Mesothelial cell of epicardium (in vitro differentiated cells): ENCODE results near the gene CDT1. TPM values are rescaled to one million over a fixed set of nuclear protein-coding genes. Genes with fewer than 3 reads are reported as not detected.
"Not testable (repeated sequence)": the region's sequence is repeated elsewhere in the genome, so short reads cannot be mapped to it uniquely, and the experiment has no call there.

ENCODE experiments used
- DNase-seq, 2 experiments: peaks; one replicate each; pipeline ENCODE4 v3.0.0; 2021; ENCODE audit warnings: low spot score in 2 of 2; ENCODE audit not compliant: unreplicated experiment in 2 of 2
- H3K27ac Mint-ChIP-seq: 2 replicates; pipeline ENCODE4 v1.8.0; 2021; ENCODE audit warnings: mixed read lengths
- H3K27me3 Mint-ChIP-seq: 2 replicates; pipeline ENCODE4 v1.8.0; 2021; ENCODE audit warnings: low read depth, mixed read lengths
- H3K36me3 Mint-ChIP-seq: 2 replicates; pipeline ENCODE4 v1.8.0; 2021; ENCODE audit warnings: mixed read lengths
- H3K4me1 Mint-ChIP-seq: 2 replicates; pipeline ENCODE4 v1.8.0; 2021; ENCODE audit warnings: mixed read lengths
- H3K4me3 Mint-ChIP-seq: 2 replicates; pipeline ENCODE4 v1.8.0; 2021; ENCODE audit warnings: mild to moderate bottlenecking, moderate library complexity, mixed read lengths
- H3K9me3 Mint-ChIP-seq: 2 replicates; pipeline ENCODE4 v1.8.0; 2021; ENCODE audit warnings: mixed read lengths
- total RNA-seq: library from RNA; stranded (reverse); gene quantifications from 3 replicates; pipeline ENCODE4 v1.2.1, GENCODE V29; 2021
- TF ChIP-seq, protein P1 (sequence below): fragments of 200-600 bp; sonication (generic); IDR thresholded peaks from one replicate; pipeline ENCODE4 v1.5.0; 2021; ENCODE audit warnings: antibody characterized with exemption; ENCODE audit not compliant: unreplicated experiment

Gene CDT1
- total RNA-seq, 1 donor from 2014 or later, result 15.9 TPM

DNA sequence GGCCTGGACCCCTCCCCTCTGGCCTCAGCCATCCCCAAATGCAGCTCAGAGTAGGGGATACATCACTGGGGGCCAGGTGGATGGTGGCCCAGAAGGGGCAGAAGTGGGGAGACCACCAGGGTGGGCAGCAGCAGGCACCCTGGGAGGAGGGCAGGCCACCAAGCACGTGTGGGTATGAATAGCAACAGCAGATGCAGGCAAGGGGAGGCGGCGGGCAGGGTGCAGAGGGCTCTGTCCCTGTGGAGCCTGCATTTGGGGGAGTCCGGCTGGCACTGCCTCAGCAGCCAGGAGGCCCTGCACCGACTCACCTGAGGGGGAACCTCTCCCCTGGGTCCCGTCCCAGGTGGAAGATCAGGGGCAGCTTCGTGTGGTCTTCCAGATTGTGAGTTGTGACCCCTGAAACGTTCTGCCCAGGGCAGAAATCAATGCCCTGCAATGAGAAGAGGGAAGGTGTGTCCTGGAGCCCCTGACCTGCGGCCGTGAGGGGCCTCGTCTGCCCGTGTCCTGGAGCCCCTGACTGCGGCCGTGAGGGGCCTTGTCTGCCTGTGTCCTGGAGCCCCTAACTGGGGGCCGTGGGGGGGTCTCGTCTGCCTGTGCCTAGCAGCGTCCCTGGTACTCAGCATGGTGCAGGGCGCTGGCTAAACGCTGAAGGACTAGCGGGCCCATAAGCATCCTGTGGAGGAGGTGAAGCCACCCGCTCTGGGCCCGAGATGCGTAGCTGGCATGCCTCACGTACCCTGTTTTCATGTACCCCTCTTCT, 18.9 kb downstream of the CDT1 start:
- DNase-seq, result no peak
- H3K9me3 Mint-ChIP-seq, result no peaks in the 10 kb centered on the region
- TF ChIP-seq, protein P1, sequence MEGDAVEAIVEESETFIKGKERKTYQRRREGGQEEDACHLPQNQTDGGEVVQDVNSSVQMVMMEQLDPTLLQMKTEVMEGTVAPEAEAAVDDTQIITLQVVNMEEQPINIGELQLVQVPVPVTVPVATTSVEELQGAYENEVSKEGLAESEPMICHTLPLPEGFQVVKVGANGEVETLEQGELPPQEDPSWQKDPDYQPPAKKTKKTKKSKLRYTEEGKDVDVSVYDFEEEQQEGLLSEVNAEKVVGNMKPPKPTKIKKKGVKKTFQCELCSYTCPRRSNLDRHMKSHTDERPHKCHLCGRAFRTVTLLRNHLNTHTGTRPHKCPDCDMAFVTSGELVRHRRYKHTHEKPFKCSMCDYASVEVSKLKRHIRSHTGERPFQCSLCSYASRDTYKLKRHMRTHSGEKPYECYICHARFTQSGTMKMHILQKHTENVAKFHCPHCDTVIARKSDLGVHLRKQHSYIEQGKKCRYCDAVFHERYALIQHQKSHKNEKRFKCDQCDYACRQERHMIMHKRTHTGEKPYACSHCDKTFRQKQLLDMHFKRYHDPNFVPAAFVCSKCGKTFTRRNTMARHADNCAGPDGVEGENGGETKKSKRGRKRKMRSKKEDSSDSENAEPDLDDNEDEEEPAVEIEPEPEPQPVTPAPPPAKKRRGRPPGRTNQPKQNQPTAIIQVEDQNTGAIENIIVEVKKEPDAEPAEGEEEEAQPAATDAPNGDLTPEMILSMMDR, result no peak
- H3K36me3 Mint-ChIP-seq, result peaks cover 8% of the 10 kb centered on the region
- H3K27ac Mint-ChIP-seq, result no peak overlapping the region
- no peak overlapping the region for H3K4me3 Mint-ChIP-seq
- H3K4me1 Mint-ChIP-seq, result no peaks in the 10 kb centered on the region
- H3K27me3 Mint-ChIP-seq, result no peaks in the 10 kb centered on the region

DNA sequence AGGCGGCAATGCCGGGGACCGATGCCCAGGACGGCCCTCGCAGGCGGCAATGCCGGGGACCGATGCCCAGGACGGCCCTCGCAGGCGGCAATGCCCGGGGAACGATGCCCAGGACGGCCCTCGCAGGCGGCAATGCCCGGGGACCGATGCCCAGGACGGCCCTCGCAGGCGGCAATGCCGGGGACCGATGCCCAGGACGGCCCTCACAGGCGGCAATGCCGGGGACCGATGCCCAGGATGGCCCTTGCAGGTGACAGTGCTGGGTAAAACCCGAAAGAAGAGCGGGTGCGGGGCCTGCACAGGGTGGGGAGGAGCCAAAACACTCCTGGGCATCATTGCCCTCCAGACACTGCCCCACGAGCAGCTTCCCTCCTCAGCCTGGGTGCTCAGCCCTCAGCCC, 20.1 kb downstream of the CDT1 start:
- not testable (repeated sequence) for H3K27me3 Mint-ChIP-seq, H3K36me3 Mint-ChIP-seq, H3K4me1 Mint-ChIP-seq, H3K27ac Mint-ChIP-seq, H3K4me3 Mint-ChIP-seq, DNase-seq, H3K9me3 Mint-ChIP-seq

DNA sequence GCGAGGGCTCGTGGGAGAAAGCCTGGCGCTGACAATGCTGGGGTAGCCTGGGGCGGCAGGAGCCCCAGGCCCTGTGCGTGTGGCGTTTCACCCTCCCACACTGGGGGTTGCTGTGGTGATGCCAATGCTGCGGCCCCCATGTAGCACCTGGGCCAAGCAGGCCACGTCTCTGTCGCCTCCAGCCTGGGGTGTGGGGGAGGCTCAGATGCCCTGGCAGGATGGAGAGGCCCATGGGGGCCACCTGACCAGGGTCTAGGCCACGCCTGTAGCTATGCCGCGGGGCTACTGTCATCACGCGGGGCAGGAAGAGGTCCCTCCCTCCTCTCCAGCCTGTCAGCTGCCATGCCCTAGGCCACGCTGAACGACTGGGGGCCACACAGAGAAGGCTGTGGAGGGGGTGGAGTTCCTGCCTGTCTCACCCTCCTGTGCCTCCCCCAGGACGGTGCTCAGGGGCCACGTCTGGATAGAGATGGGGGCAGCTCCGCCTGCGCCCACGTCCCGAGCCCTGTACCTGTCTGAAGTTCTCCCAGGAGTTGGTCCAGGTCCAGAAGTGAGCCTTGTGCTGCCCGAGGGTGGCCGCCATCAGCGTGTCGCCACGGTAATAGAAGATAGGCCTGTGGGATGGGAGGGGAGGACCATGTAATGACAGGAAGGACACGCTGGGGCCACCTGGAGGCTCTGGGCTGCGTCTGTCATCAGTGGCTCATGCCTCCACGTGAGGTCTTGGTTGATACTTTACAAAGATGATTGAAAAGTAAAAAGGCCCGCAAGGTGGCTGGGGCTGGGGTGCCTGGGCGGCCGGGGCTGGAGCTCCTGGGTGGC, 20.9 kb downstream of the CDT1 start:
- Mint-ChIP-seq H3K27me3 (no peaks in the 10 kb centered on the region), H3K4me3 (no peak overlapping the region), H3K4me1 (no peaks in the 10 kb centered on the region), H3K36me3 (peaks cover 8% of the 10 kb centered on the region), H3K9me3 (no peaks in the 10 kb centered on the region), H3K27ac (no peak overlapping the region)
- DNase-seq, result no peak
- TF ChIP-seq, protein P1, result no peak

GRCh38 chr16:88825146-88825545, 21.6 kb downstream of the CDT1 start:
- H3K9me3 Mint-ChIP-seq, result no peaks in the 10 kb centered on the region
- no peak overlapping the region for H3K4me3 Mint-ChIP-seq
- DNase-seq, result no peak
- H3K27me3 Mint-ChIP-seq, result no peaks in the 10 kb centered on the region
- TF ChIP-seq, protein P1, result no peak
- H3K36me3 Mint-ChIP-seq, result peaks cover 8% of the 10 kb centered on the region
- no peak overlapping the region for H3K27ac Mint-ChIP-seq
- H3K4me1 Mint-ChIP-seq, result peaks cover under 1% of the 10 kb centered on the region

DNA sequence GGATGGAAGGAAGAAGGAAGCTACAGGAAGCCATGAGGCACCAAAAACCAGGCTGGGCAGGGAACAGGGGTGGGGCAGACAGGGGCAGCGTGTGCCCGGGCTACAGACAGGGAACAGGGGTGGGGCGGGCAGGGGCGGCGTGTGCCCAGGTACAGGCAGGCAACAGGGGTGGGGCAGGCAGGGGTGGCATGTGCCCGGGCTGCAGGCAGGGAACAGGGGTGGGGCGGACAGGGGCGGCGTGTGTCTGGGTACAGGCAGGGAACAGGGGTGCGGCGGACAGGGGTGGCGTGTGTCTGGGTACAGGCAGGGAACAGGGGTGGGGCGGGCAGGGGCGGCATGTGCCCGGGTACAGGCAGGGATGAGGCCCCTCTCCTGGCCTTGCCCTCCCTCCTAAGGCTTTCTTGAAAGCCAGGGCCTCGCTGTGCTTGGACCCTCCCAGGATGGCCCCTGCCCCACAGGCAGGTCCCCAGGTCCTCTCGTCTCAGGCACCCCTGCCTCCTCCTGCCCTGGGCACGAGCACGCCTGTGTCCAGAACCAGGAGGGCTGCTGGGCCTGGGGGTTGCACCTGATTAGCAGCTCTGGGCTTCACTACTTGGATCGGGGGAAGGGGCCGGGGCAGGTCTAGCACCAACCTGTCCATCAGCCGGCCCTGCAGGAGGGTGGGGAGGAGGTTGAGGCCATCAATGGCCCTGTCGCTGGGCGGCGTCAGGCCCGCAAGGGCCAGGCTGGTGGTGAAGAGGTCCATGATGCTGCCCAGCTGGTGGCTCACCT, 22.7 kb downstream of the CDT1 start:
- no peak for DNase-seq
- Mint-ChIP-seq H3K36me3 (peaks cover 8% of the 10 kb centered on the region), H3K4me1 (peaks cover 2% of the 10 kb centered on the region), H3K27ac (no peak overlapping the region), H3K4me3 (no peak overlapping the region), H3K27me3 (no peaks in the 10 kb centered on the region), H3K9me3 (no peaks in the 10 kb centered on the region)
- TF ChIP-seq, protein P1, result no peak
